ENCODE results near the gene NSMCE1.
A peak's percentile ranks its signal among the peaks of the same experiment; 100 is the strongest.

The NSMCE1 gene

GRCh38 chr16:27199235-27199586, 69.4 kb downstream of the NSMCE1 start:
- no peak overlapping the region for H3K4me2 ChIP-seq (ENCODE audit: insufficient read depth, low read length)
- H3K9ac ChIP-seq (ENCODE audit: low read depth, low read length): peak overlapping the region; percentile 50
- peaks cover 9% of the 10 kb centered on the region for H3K79me2 ChIP-seq (ENCODE audit: insufficient read depth, low read length)
- H3K27me3 ChIP-seq (ENCODE audit: insufficient read depth, low read length, poor library complexity): no peaks in the 10 kb centered on the region
- ATAC-seq (ENCODE audit: insufficient read depth, low read depth) (no peak), DNase-seq (no peak)
- H3K36me3 ChIP-seq (ENCODE audit: insufficient read depth, low read length): peaks cover 3% of the 10 kb centered on the region; the same call in 1 of the 2 replicates
- peaks cover 40% of the 10 kb centered on the region for H3K4me1 ChIP-seq (ENCODE audit: insufficient read depth, low read length)
- no peaks in the 10 kb centered on the region for H4K20me1 ChIP-seq (ENCODE audit: insufficient read depth, low read length)
- H3K9me3 ChIP-seq (ENCODE audit: insufficient read depth, low read length, severe bottlenecking): no peaks in the 10 kb centered on the region
- peak overlapping the region; percentile 96 for H3K27ac ChIP-seq (ENCODE audit: low read length)
- H3K4me3 ChIP-seq (ENCODE audit: low read depth in 1 of 2, low read length in 2 of 2): no peak overlapping the region
- 0 out of 2 replicates have a peak overlapping the region, but pooled peaks have one; percentile 19 for H2AFZ ChIP-seq (ENCODE audit: low read depth, low read length)
- no peak for TF ChIP-seq CTCF (IDR thresholded peaks at IDR 0.05; ENCODE audit: borderline replicate concordance, extremely low read depth, low read length, poor library complexity, severe bottlenecking)

- Histone ChIP-seq H3K79me2 (ENCODE audit: insufficient read depth, low read length) (peaks cover 5% of the 10 kb centered on the region), H3K27me3 (ENCODE audit: insufficient read depth, low read length, poor library complexity) (no peaks in the 10 kb centered on the region), H3K4me3 (ENCODE audit: low read depth in 1 of 2, low read length in 2 of 2) (no peak overlapping the region), H2AFZ (ENCODE audit: low read depth, low read length) (no peak overlapping the region; the same call in 1 of the 2 replicates), H3K9ac (ENCODE audit: low read depth, low read length) (peak overlapping the region; percentile 50), H3K9me3 (ENCODE audit: insufficient read depth, low read length, severe bottlenecking) (no peaks in the 10 kb centered on the region), H3K4me1 (ENCODE audit: insufficient read depth, low read length) (peaks cover 40% of the 10 kb centered on the region), H3K4me2 (ENCODE audit: insufficient read depth, low read length) (no peak overlapping the region), H3K36me3 (ENCODE audit: insufficient read depth, low read length) (no peaks in the 10 kb centered on the region), H4K20me1 (ENCODE audit: insufficient read depth, low read length) (no peaks in the 10 kb centered on the region), H3K27ac (ENCODE audit: low read length) (peak overlapping the region; percentile 96)
- ATAC-seq (ENCODE audit: insufficient read depth, low read depth): no peak
- TF ChIP-seq EZH2 (IDR thresholded peaks at IDR 0.05; ENCODE audit: borderline replicate concordance, low read depth, low read length, severe bottlenecking) (no peak), CTCF (IDR thresholded peaks at IDR 0.05; ENCODE audit: borderline replicate concordance, extremely low read depth, low read length, poor library complexity, severe bottlenecking) (no peak)
- no peak for DNase-seq
Observed at GRCh38 chr16:27198451-27199234, 69.9 kb downstream of the NSMCE1 start.

GRCh38 chr16:27197004-27197403, 71.6 kb downstream of the NSMCE1 start:
- Histone ChIP-seq H3K4me1 (ENCODE audit: insufficient read depth, low read length) (peaks cover 29% of the 10 kb centered on the region), H3K4me2 (ENCODE audit: insufficient read depth, low read length) (no peak overlapping the region), H3K36me3 (ENCODE audit: insufficient read depth, low read length) (no peaks in the 10 kb centered on the region), H3K27me3 (ENCODE audit: insufficient read depth, low read length, poor library complexity) (no peaks in the 10 kb centered on the region), H4K20me1 (ENCODE audit: insufficient read depth, low read length) (no peaks in the 10 kb centered on the region), H3K27ac (ENCODE audit: low read length) (no peak overlapping the region), H3K9ac (ENCODE audit: low read depth, low read length) (no peak overlapping the region), H3K4me3 (ENCODE audit: low read depth in 1 of 2, low read length in 2 of 2) (no peak overlapping the region), H3K79me2 (ENCODE audit: insufficient read depth, low read length) (no peaks in the 10 kb centered on the region), H2AFZ (ENCODE audit: low read depth, low read length) (no peak overlapping the region), H3K9me3 (ENCODE audit: insufficient read depth, low read length, severe bottlenecking) (no peaks in the 10 kb centered on the region)
- DNase-seq (no peak), ATAC-seq (ENCODE audit: insufficient read depth, low read depth) (no peak)
- TF ChIP-seq EZH2 (IDR thresholded peaks at IDR 0.05; ENCODE audit: borderline replicate concordance, low read depth, low read length, severe bottlenecking) (no peak), CTCF (IDR thresholded peaks at IDR 0.05; ENCODE audit: borderline replicate concordance, extremely low read depth, low read length, poor library complexity, severe bottlenecking) (no peak)
